Left lobe of liver (tissue), 2 donors: ENCODE data around the gene ZIC3. TPM values are rescaled to one million over a fixed set of nuclear protein-coding genes. Genes with fewer than 3 reads are reported as not detected.

ENCODE experiments used
- ATAC-seq: fragments of 200-7000 bp; cut with Tn5 transposase; one replicate; pipeline ENCODE4 v1.9.1; 2020; ENCODE audit warnings: mild to moderate bottlenecking, moderate library complexity
- DNase-seq: peaks from one replicate; pipeline ENCODE4 v3.0.0-alpha.2; 2020; ENCODE audit warnings: low spot score
- total RNA-seq: library from RNA; stranded (reverse); gene quantifications from one replicate; pipeline ENCODE4 v1.2.1, GENCODE V29; 2021
- donor health status: DM: no; HTN: no; CAD: no; lungs with moderate emphysema.
- donor health status: DM: no; HTN: yes; CAD: no.

Gene ZIC3
- total RNA-seq, 1 donor from 2014 or later, result 0.20 TPM

- ATAC-seq, result no peak
These were observed 7.6 kb downstream of the ZIC3 start for GRCh38 chrX:137573324-137574101.

GRCh38 chrX:137574102-137574783 is 8.3 kb downstream of the ZIC3 start:
- no peak for DNase-seq
- no peak for ATAC-seq

More at GRCh38 chrX:137573324-137574101, 7.6 kb downstream of the ZIC3 start:
- no peak for DNase-seq

DNA sequence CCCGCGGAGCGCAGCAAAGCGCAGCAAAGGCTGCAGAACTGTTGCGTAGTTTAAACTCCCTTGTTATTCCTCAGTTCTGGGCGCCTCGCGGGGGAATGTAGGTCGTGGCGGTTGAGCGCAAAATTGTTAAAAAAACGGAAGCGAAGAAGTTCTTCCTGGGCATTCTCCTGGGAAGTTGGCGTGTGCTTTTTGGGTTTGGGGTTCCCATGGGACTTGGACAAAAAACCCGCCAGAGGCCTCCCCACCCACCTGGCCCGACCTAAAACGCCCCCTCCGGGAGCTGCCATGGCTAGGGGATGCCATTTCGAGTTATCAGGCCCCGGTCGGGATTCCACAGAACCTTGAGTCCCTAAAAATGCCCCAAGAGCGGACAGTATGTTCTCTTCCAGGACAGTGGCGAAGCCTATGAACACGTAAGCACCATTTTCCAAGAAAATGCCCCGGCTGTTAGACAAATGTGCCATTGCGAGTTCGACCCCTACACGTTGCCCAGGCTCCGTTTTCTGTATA is 8.9 kb downstream of the ZIC3 start:
- DNase-seq (no peak), ATAC-seq (no peak)

- ATAC-seq (no peak), DNase-seq (no peak)
These were observed 9.8 kb downstream of the ZIC3 start for GRCh38 chrX:137575596-137576255.

DNA sequence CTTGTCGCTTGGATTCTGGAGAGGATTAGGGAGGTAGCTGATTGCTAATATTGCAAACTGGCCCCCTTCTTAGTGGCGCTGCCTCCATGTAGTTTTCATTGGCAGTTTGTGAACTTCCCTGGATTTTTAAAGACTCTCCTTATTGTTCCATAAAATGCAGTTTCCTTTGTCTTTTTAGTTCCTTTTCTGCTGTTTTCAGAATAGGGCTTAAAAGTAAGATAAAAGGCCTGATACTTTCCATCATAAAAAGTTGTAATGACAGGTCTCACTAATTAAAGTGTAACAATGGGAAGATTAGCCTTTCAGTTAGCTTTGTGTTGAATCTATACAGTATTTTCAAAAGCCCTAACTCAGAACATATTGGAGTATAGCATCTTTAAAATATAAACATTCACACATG is 21.2 kb downstream of the ZIC3 start:
- DNase-seq (no peak), ATAC-seq (no peak)

GRCh38 chrX:137600769-137601168 is 34.8 kb downstream of the ZIC3 start:
- no peak for ATAC-seq
- no peak for DNase-seq
